GM21360 (cell line): ENCODE measurements around the gene ZBTB17.
A peak's percentile ranks its signal among the peaks of the same experiment; 100 is the strongest.
"Not testable (repeated sequence)": the region's sequence is repeated elsewhere in the genome, so short reads cannot be mapped to it uniquely, and the experiment has no call there.

Source experiments
- ATAC-seq: cut with Tn5 transposase; IDR thresholded peaks from one replicate; pipeline ENCODE4 v1.9.1; 2021; ENCODE audit warnings: mild to moderate bottlenecking, moderate library complexity; ENCODE audit not compliant: unreplicated experiment

Gene ZBTB17

DNA sequence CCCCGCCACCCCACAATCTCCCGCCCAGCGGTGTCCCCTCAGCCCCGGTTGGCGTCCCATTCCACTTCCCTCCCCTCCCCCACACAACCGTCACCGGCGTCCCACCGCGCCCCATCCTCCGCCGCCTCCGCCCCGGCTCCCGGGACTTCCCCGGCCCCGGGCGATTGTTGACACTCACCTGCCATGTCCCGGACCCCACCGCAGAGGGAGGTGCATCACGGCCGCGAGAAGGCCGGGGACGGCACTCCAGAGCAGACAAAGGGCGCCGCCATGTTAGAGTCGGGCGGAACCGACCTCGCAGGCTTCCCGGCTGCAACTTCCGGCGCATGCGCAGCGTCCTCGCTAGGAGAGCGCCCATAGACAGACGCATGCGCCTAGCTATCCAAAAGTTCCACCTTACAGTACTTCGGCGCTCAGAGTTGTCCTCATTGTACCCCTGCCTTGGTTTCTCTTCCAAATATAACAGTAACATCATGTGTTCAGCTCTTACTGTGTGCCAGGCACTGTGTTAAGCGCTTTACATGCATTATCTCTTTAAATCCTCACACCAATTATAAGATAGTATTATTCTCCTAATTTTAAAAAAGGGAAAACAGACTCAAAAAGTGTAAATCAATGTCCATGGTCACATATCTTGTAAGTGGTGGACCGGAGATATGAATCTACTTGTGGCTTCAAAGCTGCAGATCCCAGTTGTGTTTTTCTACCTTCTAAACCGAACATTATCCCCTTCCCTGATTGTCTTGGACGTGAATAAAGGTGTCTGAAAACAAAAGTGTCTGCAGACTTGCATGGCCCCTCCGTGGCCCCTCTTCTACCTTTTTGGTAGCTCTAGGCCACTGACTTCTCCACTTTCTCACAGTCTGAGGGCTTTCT is at the start of gene ZBTB17:
TSS of gene ZBTB17 (minus strand) at position 297 of the 876 bp plus-strand sequence. CDS start 27,606 bp downstream, outside the sequence.
- peak; percentile 59 for ATAC-seq

DNA sequence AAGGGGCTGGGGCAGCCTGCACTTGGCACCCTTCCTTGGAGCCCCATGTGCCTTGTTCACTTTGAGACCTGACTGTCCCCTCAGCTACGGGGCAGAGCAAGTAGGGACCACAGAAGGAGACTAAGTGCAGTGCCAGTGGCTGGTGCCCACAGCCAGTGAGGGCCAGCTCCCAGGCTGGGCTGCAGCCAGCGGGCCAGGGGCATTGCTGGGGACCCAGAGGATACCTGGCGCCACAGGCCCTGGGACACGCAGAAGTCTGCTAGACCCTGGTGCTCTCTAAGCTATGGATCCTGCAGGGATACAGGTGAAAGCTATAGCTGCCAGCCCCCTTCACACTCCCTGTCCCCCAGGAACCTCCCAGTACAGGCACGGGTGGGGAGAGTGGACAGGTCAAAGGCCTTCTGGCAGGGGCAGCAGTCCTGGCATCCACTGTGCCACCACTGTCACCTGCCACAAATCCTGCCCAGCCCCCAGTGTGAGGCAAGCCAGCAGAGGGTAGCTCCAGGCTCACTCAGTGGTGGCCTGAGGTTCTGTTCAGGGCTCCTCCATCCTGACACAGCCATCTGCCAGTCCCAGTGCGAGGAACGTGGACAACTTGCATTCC is 47.3 kb upstream of the ZBTB17 start:
- no peak for ATAC-seq

DNA sequence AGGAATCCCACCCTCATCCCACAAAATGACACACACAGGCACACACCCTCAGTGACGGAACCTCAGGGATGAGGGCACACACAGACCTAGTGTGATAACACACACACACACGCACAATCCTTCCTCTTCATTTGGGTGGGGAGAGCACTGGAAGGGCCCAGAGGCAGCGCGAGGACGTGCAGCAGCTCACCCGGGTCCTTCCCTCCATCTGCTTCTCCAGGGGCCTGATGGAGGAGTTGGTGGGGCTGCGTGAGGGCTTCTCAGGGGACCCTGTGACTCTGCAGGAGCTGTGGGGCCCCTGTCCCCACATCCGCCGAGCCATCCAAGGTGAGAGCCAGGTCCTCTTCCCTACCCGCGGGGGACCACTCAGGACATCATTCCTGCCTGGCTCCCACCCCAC is 46.5 kb upstream of the ZBTB17 start:
- ATAC-seq: no peak

DNA sequence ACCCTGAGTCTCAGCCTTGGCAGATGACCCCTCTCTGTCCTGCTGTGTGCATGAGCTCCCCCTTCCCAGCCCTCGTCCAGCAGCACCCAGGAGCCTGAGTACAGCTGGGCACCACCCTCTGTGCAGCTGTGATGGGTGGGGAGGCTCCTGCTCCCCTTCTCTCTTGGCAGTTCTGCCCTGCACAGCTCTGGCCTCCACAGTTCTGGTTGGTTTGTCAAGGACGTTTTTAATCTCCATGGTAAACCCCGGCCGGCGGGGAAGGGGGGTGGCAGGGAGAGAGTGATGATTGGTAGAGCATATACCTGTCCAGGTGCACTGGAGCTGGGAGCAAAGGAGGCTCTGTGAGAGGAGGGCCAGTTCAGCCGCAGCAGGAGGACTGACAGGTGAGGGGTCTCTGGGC is 45.8 kb upstream of the ZBTB17 start, which contains the start of gene CLCNKA:
TSS of gene CLCNKA (plus strand) at position 356 of the 400 bp plus-strand sequence. CDS start 584 bp downstream, outside the sequence.
- no peak for ATAC-seq

DNA sequence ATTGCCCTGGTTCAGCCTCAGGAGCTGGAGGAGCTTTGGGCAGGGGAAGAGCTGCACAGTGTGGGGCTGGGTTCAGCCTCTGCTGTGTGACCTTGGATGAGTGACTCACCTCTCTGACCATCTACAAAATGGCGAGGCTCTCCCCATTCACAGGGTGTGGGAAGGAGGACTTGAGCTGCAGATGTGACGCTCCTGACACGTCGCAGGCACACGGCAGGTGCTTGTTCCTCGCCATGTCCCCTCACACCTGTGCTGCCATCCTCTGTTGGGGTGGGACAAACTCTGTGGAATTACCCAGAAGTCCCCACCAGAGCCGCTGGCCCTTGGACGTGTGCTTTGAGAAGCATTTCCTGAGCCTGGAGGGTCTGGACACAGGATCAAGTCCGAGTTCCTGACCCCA is 45.0 kb upstream of the ZBTB17 start:
- not testable (repeated sequence) for ATAC-seq

DNA sequence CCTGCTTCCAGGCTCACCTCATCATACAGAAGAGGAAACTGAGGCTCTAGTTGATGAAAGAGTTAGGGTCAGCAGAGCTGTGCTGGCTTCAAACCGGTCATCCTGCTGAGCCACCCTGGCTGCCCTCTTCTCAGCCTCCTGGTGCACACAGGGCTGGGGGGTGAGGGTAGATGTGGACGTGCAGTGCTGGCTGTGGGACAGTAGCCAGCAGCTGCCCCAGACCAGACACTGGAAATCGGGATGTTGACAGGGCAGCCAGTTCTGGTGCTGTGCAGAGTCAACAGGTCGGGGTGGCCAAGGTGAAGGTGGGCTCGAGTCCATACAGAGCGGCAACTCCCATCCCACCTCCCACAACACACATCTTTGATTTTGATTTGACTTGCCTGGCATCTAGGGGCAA is 44.4 kb upstream of the ZBTB17 start:
- no peak for ATAC-seq

DNA sequence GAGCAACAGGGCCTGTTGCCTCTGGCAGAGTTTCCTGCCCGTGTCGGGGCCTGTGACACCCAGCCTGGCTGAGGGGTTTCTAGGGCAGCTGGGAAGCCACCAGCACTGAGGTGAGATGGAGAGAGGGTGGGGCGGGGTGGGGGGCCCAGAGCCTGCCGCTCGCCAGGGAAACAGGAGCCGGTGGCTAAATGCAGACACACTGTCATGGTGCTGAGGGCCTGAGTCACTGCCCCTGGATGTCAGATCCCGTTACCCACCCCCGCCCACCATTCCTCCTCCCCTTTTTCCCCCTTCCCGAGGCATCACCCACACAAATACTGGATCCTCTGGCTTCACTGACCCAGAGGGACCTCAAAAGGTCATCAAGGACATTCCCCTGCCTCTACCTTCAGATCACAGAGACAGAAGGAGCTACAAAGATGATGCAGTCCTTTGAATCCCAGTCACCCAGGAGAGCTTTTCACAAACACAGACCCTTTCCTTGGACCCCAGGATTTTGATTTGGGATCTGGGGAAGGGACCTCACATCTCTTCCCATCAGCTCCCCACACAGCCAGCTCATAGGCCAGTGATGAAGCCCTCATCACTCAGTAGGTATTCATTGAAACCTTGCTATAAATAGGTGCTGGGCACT is 43.9 kb upstream of the ZBTB17 start:
- no peak for ATAC-seq

DNA sequence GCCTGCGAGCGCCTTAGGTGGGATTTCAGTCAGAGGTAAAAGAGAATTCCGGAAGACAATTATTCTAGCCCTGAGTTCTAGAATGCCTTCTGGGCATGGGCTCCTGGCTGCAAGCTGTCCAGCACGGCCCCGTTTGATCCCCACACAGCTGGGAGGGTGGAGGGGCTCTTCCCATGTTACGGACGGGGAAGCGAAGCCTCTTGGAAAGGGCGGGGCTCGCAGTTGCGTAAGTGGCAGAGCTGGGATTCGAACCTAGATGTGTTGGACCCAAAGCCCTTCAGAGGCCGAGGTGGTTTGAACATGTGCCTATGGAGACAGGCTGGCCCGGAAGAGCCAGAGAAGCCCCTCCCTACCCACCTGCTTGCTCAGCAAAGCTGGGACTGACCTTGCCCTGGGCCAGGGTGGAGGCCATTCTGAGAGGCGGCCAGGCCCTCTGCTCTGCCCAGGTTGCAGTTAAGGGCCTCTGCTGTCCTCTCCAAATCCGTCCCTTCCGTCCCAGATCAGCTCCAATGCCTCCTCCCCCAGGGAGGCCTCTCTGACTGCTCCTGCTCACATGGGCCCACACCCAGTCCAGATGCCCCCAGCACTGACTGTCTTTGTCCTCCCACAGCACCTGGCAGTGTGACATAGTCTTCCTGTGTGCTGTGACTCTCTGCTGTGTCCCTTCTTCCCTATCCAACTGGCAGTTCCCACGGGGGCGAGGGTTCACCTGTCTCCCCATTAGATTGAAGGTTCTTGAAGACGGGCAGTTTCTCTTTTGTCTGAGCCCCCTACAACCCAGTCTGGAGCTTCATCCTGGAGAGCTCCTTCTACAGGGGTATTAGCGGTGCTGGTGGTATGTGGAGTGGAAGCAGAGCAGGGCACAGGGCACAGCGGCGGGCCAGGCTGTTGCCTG is 43.1 kb upstream of the ZBTB17 start:
- no peak for ATAC-seq

DNA sequence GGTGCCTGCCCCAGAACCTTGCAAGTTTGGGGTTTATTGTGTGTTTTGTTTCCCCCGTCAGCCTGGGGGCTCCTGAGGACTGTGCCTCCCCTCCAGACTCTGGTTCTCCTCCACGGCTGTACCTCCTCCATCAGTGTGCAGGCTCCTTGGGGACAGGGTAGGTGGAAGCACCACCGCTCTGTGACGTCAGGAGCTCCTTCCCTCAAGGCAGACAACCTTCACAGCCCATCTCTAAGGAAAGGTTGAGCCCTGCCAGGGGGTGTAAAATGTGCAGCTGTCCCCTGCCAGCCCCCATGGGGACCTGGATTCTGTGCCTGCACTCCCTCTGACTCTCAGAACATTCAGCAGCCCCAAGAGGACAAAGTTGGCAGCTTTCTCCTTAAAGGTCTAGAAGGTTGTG is 42.4 kb upstream of the ZBTB17 start:
- ATAC-seq: no peak

DNA sequence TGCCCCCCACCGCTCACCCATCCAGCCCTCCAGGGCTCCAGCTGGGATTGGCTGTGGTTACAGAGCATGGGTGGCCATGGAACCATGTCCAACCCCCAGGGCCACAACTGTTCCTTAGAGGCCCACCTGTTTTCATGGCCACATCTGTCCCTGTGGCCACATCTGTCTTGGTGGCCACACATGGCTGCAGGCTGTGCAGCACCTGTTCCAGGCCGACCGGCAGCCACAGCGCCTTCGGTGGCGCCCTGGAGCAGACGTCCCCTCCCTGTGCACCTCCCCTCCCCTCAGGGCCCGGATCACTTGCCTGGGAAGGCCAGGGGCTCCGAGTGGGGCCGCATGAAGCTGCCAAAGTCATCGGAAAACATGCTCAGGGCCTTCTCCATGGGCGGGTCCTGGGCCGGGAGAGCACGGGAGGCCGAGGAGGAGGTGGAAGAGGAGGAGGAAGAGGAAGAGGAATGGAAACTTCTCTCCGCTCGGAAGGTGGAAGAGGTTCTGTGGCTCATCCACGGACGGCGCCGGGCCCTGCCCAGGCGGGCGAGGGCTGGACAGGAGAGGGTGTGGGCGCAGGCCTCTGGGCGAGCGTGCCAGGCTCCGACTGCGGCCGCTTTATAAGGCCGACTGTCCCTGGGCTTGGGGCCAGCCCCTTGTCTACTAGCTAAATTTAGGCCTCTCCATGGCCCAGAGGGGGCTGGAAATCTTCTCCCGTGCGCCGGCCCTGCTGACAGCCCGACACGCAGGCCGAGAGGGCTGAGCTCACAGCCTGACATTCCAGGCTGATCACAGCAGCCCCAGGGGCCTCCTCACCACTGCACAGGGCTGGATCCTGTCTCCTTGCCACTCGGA is 41.8 kb upstream of the ZBTB17 start, which contains the start of gene HSPB7:
TSS of gene HSPB7 (minus strand) at position 583 of the 843 bp plus-strand sequence. CDS start at position 503, 80 bp downstream.
- no peak for ATAC-seq

DNA sequence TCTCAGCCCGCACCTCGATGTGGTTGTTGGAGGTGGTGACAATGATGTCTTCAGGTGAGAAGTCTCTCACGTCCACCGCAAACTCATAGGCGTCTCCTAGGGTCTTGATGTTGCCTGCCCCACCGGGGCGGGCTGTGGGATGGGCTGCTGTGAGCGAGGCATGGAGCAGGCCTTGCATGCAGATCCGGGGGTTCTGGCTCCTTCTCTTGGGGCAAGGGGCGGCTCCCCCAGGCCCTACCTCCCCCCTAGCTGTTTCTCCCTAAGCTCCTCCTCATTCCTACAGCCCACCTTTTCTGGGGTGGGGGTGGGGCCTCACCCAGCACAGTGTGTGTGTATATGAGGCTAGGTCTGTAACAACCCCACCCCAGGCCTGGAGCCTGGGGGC is 41.2 kb upstream of the ZBTB17 start:
- no peak for ATAC-seq

DNA sequence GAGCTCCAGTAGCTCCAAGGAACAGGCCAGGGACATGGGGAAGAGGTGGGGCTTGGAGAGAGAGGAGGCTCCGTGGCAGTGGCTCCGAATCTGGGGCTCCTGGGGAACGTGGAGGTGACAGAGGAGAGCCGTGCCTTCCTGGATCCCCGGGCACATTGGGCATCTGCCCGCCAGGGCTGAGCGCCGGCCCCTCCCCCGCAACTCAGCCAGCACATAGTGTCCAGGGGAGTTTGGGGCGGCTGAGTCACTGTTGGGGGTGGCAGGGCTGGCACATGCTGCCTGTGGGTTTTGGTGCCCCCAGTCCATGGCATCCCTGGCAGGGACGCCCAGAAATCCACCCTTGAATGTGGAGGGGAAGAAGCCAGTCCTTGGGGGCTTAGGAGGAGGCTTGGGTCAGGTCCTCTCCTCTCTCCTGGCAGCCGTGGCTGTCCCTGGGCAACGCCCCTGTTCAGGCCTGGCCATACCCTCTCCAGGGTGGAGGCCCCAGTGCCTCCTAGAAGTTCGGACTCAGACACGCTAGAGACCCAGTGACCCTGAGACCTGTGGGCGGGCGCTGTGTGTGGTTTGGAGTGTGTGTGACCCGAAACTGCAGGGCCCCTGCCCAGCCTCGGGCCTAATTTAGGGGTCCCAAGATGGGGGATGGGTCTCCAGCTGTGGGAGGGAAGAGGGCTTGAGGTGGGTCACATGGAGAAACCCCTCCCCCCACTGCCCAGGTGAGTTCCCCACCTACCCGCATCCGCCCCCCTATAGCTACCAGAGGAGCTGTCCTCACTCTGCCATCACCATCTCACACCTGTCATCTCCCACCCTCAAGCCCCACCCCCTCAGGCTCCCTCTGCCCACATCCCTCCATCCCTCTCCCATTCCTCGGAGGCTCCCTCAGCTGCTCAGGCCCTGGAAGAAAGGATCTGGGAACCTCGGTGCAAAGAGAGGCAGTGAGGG is 40.3 kb upstream of the ZBTB17 start:
- ATAC-seq: no peak

DNA sequence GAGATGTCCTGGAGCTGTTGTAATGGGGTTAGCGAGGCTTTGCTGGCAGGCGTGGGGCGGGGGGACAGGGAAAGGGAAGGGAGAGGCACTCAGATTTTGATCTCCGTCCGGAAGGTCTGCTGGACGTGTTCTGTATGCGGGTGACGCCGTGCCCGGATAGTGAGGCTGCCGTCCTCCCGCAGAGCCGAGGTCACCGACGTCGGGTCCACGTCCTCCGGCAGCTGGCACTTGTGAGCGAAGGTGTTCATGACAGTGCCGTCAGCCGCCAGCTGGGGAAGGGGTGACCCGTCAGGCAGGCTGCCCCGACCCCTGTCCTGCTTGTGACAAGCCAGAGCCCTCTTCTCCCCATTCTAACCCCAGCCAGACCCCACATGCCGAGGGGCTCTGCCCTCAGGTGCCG is 39.6 kb upstream of the ZBTB17 start:
- ATAC-seq: no peak

DNA sequence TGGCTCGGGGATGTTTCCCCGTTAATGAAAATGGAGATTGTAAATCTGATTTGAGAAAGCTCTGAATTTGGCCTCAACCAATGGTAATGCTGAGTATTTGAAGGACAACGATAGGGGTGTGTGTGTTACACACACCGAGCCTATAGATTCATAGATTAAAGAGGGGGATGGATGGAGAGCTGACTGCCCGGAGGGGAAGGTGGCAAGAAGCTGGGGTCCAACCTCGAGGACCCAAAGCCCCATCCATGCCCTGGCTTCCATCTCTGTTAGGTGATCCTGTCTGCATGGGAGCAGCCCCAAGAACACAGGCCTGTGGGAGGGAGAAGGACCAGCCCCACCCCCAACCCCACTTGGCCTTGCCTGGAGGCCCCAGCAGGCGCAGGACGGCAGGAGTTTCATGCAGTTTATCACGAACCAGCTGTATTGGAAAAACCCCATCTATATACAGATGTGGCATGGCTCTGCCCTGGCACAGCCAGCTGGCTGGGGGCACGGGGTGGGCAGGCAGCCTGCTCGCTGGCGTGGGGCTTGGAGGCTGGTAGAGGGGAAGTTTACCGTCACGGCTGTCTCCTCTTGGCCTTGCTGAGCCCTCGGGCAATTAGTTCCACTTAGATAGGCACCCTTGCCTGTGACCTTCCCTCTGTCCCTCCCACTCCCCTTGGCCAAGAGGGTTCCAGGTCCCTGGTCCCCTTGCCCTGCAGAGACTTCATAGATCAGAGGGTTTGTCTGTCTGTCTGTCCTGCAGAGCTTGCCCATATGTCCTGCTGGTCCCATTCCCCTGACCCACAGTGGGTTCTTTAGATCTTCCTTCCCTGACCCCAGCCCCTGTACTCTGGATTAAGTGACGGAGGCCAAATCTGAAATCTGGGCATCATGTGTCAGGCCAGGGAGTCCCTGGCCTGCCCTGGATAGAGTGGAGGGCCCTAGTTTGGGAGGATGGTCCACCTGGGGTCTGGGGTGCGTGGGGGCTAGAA is 38.9 kb upstream of the ZBTB17 start:
- no peak for ATAC-seq

DNA sequence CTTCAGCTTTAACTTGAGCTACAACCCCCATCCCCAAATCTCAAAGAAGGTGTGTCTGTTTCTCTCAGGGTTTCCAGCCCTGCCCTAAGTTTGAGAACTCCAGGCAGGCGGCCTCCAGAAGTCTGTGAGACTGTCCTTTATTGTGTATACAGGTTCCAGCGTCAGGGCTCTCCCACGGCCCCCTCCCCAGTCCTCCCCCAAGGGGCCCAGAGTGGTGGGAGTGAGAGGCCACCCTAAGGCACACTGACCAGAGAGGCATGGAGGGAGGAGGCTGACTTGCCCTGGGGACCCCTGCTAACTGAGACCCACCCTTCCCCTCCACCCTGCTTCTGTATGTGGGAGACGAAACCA is 38.0 kb upstream of the ZBTB17 start:
- ATAC-seq: no peak

DNA sequence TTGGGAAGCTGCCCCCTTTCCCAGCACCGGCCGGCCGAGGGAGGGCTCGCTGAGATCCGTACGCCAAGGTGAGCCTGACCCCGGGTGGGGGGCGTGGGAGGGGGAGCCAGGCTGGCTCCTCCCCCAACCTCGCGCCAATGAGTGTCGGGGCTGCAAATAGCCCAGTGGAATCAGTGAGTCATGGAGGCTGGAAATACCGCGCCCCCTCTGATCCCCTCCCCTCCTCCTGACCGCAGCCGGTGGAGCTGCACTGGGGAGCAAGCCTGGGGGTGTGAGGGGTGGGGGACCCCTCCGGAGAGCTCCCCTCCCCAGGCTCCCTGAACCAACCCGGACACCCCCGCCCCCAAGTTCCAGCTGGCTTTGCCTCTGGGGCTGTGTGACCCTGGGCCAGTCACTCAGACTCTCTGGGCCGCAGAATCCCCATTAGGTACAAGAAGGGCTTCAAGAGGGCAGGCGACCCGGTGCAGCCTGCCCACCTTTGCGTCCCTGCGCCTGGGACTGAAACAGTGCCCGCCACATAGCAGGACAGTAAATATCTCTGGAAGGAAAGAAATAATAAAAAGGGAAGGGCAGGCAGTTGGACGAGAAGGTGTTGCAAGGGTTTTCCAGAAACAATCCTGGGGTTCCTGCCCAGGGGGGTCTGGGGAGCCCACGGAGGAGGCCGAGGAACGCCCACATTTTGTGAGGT is 37.5 kb upstream of the ZBTB17 start:
- ATAC-seq: no peak

DNA sequence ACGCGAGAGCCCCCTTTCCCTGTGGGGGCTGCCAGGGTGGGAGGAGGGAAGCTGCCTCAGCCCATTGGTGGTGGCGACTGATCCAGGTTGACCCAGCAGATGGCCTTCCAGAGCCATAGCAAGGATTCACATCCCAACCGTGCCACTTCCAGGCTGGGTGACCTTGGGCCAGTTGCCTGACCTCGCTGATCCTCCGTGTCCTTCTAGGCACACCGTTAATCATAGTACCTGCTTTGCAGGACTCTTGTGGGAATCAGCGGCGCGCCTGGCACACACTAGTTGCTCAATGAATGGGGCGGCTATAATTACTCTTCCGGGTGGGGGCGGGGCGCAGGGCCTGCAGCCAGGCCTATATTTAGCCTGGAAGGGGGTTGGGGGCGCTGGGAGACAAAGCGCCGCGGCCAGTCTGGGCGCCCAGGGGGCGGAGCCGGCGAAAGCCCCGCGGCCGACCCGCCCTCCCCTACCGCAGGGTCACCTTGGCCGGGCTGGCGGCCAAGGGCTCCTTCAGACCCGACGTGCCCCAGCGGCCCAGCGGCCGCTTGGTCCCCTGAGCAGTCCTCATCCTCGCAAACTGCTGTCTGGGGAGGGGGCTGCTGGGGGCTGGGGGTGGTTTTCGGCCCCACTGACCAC is 36.8 kb upstream of the ZBTB17 start:
- ATAC-seq: no peak
